COLO668 (cell line): ENCODE data around the gene DSTYK.

ENCODE experiments used
- DNase-seq: peaks from one replicate; lab custom pipeline; 2025; ENCODE audit not compliant: unreplicated experiment; lab: John Stamatoyannopoulos, UW

The DSTYK gene, protein sequence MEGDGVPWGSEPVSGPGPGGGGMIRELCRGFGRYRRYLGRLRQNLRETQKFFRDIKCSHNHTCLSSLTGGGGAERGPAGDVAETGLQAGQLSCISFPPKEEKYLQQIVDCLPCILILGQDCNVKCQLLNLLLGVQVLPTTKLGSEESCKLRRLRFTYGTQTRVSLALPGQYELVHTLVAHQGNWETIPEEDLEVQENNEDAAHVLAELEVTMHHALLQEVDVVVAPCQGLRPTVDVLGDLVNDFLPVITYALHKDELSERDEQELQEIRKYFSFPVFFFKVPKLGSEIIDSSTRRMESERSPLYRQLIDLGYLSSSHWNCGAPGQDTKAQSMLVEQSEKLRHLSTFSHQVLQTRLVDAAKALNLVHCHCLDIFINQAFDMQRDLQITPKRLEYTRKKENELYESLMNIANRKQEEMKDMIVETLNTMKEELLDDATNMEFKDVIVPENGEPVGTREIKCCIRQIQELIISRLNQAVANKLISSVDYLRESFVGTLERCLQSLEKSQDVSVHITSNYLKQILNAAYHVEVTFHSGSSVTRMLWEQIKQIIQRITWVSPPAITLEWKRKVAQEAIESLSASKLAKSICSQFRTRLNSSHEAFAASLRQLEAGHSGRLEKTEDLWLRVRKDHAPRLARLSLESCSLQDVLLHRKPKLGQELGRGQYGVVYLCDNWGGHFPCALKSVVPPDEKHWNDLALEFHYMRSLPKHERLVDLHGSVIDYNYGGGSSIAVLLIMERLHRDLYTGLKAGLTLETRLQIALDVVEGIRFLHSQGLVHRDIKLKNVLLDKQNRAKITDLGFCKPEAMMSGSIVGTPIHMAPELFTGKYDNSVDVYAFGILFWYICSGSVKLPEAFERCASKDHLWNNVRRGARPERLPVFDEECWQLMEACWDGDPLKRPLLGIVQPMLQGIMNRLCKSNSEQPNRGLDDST

DNA sequence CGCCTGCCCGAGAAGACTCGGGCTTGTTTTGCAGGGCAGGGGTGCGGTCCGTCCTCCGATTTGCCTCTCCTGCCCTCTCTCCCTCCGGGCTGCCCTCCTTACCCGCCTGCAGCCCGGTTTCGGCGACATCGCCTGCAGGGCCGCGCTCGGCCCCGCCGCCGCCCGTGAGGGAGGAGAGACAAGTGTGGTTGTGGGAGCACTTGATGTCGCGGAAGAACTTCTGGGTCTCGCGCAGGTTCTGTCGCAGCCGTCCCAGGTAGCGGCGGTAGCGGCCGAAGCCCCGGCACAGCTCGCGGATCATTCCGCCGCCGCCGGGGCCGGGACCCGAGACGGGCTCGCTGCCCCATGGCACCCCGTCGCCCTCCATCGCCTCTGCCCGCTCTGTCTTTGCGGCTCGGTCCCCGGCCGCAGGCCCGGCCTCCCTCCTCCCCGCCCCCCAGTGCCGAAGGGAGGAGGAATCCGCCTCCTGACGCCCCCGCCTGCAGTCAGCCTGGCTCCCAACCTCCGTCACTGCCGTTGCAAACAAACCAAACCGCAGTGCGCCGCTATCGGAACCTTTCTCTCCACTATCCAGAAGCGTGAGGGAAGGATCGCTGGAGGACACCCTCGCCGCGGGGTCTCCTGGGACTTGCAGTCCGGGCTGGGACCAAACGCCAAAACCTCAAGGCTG, at the start of gene DSTYK:
TSS of gene DSTYK (minus strand) at position 534 of the 670 bp plus-strand sequence. CDS start at position 367, 167 bp downstream.
- DNase-seq = peak; percentile 93

DNA sequence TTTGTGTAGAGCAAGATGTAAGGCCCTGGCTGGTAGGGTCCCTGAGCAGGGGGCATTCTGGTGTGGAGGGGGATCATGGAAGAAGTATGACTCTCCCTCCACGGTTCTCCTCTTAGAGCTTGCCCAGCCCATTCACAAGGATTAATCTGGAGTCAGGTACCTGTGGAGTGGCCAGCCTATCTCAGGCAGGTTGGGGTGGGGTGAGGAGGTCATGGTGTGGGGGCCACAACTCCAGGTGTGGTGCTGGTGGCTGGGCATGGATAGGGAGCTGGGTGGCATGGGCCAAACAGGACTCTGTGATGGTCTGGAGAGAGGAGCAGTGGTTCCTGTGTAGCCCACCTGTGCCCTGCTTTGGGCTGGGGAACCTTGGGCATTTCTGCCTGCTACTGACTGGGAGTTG, 48.5 kb upstream of the DSTYK start:
- DNase-seq = no peak

DNA sequence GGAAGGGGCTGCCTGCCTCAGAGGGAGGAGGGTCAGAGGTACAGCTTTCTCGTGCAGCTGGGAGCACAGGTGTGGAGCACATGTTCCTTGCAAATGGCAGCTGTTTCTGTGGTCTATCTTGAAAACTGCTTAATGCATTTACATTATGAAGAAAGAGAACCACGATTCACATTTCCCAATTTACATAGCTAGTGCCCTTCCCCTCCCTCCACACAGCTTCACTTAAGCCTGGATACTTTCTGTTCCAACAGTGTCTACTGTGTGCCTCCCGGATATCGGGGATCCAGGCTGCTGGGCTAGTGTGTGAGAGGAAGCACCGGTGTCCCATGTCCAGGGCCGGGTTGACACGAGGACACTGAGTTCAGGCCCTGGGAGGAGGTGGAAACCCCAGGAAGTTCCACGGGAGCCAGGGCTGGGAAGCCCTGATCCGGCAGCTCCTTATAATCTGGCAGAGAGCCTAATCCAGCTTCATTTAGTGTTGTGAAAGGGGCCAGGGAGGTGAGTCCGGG, 47.9 kb upstream of the DSTYK start:
- no peak for DNase-seq

DNA sequence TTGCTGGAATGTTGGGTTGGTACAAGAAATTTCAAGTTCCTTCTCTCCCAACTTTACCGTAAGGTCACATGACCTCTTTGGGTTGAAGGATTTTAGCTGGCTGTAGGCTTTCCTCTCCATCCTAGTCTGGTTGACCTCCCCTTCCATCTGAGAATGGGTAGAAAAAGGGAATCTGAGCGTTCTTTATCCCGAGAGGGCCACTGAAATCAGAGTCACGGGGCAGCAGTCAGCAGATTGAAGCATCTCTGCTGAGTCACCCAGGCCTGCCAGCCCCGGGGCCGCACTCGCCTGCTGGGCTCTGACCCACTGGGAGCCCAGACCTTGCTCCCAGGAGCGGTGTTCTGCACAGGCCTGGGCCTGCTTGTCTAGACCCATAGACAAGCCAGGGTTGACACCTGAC, 47.2 kb upstream of the DSTYK start:
- DNase-seq = peak; percentile 24

DNA sequence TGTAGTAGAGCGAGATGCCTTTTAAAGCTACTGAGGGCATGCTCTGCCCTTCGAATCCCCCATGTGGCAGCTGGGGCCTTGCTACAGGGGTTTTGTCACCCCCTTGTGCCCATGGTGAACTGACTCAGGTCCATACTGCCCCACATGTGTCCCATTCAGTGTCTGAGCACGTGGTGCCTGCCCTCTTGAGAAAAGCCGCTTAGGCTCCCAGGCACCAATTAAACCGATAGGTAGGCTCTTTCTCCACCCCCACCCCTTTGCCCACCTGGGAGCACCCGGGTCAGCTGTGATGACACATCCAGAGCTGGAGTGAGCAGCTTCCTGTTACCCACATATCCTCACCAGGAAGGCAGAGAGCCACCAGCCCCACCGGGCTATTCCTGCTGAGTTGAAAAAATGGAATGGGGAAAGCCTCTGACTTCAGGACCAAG, 46.8 kb upstream of the DSTYK start:
- DNase-seq = peak; percentile 25

DNA sequence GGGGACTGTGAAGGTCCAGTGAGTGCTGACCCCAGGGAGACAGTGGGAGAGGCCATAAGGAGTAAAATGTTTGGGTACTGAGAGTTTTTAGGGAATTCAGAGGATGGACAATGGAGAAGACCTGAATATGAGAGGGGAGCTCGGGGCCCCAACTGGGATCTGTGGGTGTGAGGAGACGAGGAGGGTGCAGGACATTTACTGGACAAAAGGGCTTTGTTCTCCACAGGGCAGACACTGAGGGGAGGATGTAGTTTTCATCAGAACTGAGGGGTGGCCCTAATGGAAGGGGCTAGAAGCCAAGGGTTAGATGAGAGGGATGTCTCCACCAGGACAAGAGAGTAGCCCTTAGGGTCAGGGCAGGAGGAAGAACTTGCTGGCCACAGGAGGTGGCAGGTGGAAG, 46.2 kb upstream of the DSTYK start:
- DNase-seq = no peak

DNA sequence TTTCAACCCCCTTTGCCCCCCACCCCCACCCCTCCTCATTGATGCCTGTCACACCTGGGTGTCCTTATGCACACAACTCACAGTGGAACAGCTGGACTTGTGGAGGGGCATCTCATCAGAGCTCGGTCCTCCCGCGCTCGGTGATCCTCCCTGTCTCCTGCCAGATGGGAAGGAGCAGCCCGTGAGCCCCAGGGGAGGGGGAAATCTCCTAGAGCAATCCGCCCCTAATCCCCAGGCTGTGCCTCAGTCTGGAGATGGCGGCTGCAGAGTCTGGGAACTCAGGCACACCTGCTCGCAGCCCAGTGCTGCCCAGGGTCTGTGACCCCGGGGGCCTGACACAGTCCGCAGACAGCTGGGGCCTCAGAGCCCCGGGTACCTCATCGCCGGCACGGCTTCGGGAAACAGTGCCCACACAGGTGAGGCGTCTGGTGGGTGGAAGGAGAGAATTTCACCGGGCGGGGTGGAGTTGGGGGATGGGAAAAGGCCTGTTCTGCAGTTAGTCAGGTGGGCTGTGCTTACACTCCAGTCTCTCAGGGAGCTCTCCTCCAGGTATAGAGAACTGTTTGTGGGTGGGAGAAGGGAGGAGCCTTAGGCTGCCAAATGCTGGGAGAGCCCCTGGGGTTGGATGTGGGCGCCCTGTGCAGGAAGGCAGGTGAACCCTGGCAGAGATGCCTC, 45.6 kb upstream of the DSTYK start:
- no peak for DNase-seq

DNA sequence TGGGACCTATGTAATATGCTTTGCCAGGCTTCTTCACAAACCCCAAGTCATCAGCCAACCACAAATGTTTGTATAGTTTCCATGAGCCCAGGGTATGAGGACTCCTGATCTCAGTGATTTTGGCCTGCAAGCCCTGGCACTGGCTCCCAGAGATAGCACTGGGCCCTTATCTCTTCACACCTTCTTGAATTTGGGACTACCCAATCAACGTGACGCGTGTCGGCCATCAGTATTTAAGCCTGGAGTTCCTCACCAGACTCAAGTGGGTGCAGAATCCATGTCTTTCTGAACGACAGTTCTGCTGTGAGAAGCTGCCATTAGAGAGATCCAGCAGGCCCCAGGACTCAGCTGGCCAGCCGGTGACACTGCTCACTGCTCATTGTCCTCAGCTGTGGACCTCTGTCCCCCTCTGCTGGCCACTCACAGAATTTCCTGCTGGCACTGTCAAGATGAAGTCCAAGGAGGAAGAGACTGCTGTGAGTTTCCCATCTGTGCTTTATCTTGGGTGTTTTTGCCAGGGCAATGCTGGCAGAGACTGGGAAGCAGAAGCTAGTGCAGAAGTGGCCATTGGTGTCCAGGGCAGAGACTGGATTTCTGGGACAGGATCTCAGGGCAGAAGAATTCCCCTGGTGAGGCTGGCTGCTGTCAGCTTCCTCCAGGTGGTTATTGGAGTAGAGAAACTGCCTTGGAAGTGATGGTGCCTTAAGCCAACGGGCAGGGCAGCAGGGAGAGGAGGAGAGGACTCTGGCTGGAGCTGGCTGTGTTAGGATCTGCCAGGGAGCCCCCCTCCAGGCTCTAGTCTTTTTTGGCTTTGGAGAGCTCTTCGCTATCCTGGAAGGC, 44.7 kb upstream of the DSTYK start:
- peak; percentile 87 for DNase-seq

DNA sequence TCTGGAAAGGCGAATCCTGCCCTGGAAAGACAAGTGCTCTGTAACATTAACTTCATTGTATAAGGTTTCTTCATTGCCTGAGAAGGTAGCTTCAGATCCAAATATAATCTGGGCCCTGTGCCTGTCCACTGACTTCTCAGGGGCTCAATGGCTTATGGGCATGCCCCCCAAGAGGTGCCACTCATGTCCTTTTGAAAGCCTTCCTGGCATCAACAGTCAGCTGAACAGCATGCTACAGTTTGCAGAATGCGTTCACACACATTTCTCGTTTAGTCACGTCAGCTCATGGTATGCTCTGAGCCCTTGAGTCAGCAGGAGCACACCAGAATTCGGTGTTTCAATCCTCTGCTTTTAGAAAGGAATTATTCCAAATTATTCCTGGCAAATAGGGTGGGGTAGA, 40.1 kb upstream of the DSTYK start:
- no peak for DNase-seq

DNA sequence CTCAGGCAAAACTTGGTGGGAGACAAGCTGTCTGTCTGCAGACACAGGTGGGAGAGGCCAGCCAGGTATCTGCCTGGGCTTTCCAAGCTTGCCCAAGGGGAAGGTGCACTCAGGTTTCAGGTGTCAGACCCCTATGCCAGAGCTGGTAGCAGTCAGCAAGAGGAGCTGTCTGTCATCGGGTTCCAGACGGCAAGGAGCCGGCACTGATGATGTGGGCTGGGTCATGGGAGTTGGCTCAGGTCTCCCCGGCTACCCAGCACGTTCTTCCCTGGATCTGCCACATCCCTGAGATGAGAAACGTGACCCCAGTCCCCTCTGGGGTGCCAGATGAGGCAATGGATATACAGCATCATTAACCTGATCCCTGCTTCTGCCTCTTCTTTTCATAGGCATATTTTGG, 39.2 kb upstream of the DSTYK start:
- DNase-seq = no peak

DNA sequence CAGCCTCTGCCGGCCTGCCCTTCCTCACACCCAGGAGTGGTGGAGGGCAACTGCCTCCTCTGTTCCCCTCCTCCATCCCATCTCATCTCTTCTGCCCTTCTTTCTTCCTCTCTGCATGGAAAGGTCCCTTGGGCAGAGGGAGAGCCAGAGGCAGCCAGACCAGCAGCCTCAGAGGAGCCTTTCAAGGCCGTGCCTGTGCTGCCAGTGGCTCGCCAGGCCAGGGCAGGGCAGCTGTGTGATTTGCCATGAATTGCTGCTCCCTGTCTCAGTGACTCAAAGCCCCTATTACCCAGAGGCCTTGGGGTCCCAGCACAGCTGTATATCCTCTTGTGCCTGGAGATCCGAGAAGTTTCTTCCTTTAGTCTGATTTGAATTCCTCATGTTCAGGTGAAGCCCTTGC, 38.1 kb upstream of the DSTYK start:
- no peak for DNase-seq

DNA sequence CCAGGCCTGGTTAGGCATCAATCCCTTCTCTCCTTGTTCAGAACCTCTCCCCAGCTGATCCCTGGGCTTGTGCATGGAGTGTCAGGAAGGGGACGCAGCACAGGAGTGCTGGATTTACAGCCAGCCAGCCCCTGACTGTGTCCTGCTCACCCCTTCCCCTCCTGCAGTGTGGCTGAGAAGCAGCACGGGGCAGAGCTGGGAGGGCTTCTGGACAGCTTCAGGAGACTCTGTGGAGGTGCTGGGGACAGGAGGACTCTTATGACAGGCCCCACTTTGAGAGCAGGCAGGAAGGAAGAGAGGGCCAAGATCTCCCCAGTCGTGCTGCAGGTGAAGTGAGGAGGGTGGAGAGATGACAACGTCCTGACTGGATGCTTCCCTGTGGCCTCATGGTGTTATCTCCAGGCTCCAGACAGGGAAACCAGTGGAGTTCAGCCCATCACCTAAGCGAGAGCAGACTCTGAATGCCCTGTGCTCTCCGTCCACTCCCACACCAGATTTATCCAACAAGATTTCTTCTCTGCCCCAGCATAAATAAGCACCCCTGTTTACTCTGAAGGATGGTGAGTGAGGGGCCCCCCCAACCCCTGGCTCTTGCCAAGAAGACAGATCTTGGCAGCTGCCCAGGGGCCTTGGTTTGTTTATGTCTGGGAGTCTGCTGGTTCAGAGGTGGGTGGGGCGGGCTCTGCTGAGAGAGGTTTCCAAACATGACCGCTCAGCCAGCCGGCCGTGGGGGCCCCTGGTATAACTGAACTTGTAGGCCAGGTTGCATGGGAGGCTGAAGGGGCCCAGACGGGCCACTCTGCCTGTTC, 37.5 kb upstream of the DSTYK start:
- DNase-seq = peak; percentile 30

DNA sequence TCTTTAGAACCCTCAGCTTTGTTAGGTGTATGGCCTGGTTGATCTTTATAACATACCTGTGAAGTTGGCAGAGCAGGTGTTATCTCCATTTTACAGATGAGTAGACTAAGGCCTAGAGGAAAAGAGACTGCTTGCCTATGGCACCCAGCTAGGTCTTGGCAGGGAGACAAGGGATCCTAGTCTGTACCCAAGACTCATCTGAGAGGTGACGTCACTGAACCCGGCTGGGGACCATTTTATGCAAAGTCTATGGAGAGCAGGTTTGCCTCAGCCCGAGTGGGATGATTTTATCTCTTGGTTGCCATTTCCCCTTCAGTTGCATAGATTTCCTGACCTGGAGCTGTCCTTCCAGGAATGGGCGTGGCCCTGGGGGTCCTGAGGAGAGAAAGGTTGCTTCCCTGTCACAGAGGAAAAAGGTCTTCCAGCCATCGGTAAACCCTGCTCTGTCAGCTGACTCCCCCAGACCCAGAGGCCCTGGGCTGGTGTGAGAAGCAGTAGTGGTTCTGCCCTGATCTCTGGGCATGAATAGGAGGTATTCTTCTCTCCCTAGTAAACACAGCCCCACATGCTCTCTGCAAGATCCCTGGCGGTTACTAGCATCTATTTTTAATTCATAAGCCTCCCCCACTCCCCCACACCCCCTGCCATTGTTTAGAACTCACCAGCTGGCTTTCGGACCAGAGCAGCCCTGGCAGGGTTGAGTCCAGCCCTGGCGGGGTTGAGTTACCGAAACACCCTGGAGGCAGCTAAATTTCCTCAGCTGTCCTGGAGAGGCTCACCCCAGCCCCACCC, 35.8 kb upstream of the DSTYK start:
- peak; percentile 68 for DNase-seq

DNA sequence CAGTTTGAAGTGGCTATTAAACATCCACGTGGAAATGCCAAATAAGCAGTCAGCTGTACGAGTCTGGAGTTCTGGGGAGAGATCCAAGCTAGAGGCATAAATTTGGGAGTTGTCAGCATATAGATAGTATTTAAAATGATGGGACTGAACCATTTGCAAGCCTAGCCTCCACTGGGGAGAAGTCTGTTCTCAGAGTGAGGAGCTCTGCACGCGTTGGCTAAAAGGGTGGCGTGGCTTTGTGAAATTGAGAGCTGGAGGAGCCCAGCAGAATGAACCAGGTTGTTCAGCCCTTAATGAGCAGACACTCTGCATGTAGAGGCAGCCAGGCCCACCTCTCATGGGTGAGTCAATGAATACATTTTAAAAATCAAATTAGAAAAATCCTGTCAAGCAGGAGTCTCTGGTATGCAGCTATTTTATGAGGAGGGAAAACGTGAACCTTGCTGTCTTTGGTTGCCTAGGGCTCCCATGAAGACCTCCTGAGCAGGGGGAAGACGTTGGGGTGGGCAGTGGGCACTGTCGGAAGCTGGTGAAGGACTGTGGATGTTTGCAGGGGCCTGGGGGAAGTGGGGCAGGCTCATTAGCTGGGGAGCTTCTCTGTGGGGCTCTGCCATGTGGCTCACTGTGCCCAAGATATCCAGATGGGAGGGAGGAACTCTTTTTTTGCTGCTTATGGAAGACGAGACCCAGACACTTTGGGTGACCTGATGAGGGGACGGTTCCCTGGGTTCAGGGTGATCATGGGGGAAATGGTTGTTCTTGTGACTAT, 35.0 kb upstream of the DSTYK start:
- DNase-seq = no peak

DNA sequence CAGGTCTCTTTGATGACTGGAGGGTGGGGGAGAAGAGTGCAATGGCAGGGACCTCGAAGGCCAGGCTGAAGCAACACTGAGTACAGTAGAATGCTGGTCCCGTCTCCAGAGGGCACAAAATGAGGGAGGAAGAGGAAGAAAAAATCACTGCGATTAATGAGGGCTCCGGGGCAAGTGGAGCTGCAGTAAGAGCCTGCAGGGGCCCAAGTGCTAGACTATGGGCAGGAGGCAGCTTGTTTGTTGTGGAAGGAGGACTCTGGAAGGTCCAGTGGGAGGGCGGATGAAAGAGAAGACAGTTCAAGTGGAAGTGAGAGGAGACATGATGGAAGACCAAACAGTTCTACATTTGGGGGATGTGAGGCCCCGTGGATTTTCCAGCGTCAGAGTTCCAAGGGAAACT, 33.6 kb upstream of the DSTYK start:
- no peak for DNase-seq

DNA sequence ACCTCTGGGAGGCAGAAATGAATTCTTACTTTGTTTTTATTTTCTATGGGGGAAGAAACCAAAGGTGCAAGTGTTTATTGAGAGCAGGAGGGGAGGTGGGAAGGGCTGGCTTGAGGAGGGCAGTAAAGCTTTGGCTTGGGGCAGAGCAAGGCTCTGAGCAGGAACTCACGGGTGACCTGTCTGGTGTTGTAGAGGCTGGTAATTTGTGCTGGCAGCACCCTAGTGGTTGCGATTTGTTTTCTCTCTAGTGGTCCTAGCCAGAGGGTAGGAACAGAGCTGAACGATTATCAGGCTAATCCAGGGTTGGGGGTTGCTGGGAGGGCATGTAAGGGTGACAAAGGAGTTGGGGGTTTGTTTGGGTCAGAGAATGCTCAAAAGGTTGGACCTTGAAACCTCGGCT, 32.9 kb upstream of the DSTYK start:
- no peak for DNase-seq
